PC-9 (cell line): ENCODE measurements around the gene STAT5B. TPM values are rescaled to one million over a fixed set of nuclear protein-coding genes. Genes with fewer than 3 reads are reported as not detected.

Experiments used
- BruUV-seq: library from RNA; stranded (reverse); fragments of 400-500 nt; replicated peaks from 2 replicates; lab custom pipeline; 2021; lab: Mats Ljungman, UMichigan
- CTCF ChIA-PET: fragments of 300-600 bp; sonication (Branson Sonifier 250); formaldehyde crosslinking; loops from one replicate; lab custom pipeline; 2022; ENCODE audit warnings: antibody characterized with exemption; lab: Charles Lee
- POLR2A ChIA-PET: fragments of 300-600 bp; sonication (Branson Sonifier 250); formaldehyde crosslinking; loops from one replicate; lab custom pipeline; 2022; ENCODE audit warnings: antibody characterized with exemption; ENCODE audit not compliant: unreplicated experiment; lab: Charles Lee
- DNase-seq, 2 experiments: peaks; one replicate each; pipeline versions ENCODE4 v3.0.0 to v3.0.0-alpha.2; 2015 to 2022; ENCODE audit warnings: mixed read lengths in 1 of 2
- H2AFZ ChIP-seq: fragments of 200-600 bp; sonication (generic); 2 replicates; pipeline ENCODE4 v1.8.1; 2017; ENCODE audit warnings: antibody characterized with exemption
- H3F3A ChIP-seq: fragments of 200-600 bp; sonication (generic); 2 replicates; pipeline ENCODE4 v1.8.1; 2017; ENCODE audit warnings: antibody characterized with exemption, mild to moderate bottlenecking, low read depth; ENCODE audit not compliant: insufficient read depth
- H3K27ac ChIP-seq: fragments of 200-600 bp; sonication (generic); 2 replicates; pipeline ENCODE4 v1.6.1; 2016; ENCODE audit warnings: mixed run types
- H3K27me3 ChIP-seq: fragments of 200-600 bp; sonication (generic); 2 replicates; pipeline ENCODE4 v1.6.1; 2016; ENCODE audit warnings: low read depth, mixed run types; ENCODE audit not compliant: insufficient read depth
- H3K36me3 ChIP-seq: fragments of 200-600 bp; sonication (generic); 2 replicates; pipeline ENCODE4 v1.6.1; 2016; ENCODE audit warnings: low read depth, mixed run types
- H3K4me1 ChIP-seq: fragments of 200-600 bp; sonication (generic); replicated peaks from 2 replicates; pipeline ENCODE4 v1.6.1; 2016; ENCODE audit warnings: mixed run types; ENCODE audit not compliant: insufficient read depth
- H3K4me2 ChIP-seq: fragments of 200-600 bp; sonication (generic); 2 replicates; pipeline ENCODE4 v1.6.1; 2017; ENCODE audit warnings: mixed run types
- H3K4me3 ChIP-seq: fragments of 200-600 bp; sonication (generic); 2 replicates; pipeline ENCODE4 v1.6.1; 2016; ENCODE audit warnings: mixed run types
- H3K79me2 ChIP-seq: fragments of 200-600 bp; sonication (generic); 2 replicates; pipeline ENCODE4 v1.6.1; 2017; ENCODE audit warnings: low read depth, mixed run types
- H3K9me2 ChIP-seq: fragments of 200-600 bp; sonication (generic); 2 replicates; pipeline ENCODE4 v1.8.1; 2017; ENCODE audit warnings: mild to moderate bottlenecking; ENCODE audit not compliant: insufficient read depth
- H3K9me3 ChIP-seq: fragments of 200-600 bp; sonication (generic); 2 replicates; pipeline ENCODE4 v1.8.1; 2016; ENCODE audit warnings: low read depth; ENCODE audit not compliant: insufficient read depth
- H4K20me1 ChIP-seq: fragments of 200-600 bp; sonication (generic); 2 replicates; pipeline ENCODE4 v1.8.1; 2017; ENCODE audit not compliant: insufficient read depth
- CTCF ChIP-seq: fragments of 200-600 bp; sonication (generic); conservative IDR thresholded peaks from 2 replicates; pipeline ENCODE4 v1.6.1; 2017; ENCODE audit warnings: mixed run types, antibody characterized with exemption, mild to moderate bottlenecking, moderate library complexity
- EZH2 ChIP-seq: fragments of 200-600 bp; sonication (generic); IDR thresholded peaks from 2 replicates; pipeline ENCODE4 v1.8.0; 2017; ENCODE audit warnings: antibody characterized with exemption, low read depth
- intact Hi-C: fragments of 100-400 bp; cut with micrococcal nuclease; formaldehyde crosslinking; loops from one replicate; pipeline ENCODE4 v1.10.0; 2022; ENCODE audit not compliant: unreplicated experiment
- total RNA-seq: library from RNA; stranded (reverse); gene quantifications from 2 replicates; pipeline ENCODE4 v1.2.3, GENCODE V29; 2021

STAT5B gene
- total RNA-seq, 1 experiment from 2014 or later, result 19.5 TPM

DNA sequence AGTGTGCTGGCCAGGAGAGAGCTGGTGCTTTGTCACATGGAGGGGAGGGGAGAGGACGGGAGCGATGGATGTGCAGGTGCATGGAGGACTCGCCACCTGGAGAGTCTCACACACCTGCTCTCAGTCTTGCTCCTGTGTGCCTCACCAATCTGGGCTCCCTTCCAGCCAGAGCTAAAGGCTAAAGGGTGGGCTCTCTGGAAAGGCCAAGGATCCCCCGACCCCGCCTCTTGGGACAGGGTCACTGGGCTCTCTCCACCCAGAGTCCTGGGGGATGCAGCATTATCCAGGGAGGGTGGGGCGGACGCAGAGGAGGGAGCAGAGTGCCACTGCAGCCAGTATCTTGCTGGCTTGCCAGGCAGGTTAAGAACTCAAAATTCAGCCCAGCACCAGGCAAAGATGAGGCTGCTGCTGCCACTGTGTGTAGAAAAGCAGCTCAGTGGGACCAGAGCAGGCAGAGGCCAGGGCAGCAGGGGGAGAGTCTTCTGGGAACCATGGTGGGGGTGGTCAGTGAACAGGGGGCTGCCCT lies 5.4 kb upstream of the STAT5B start:
- CTCF ChIA-PET, result interaction anchor here (0.7 kb wide), 1 partner anchor 41 kb away, joined by 3 read pairs; no protein-coding TSS in a partner anchor
- Histone ChIP-seq H3K4me3 (no peak overlapping the region), H3K9me3 (no peaks in the 10 kb centered on the region), H3K36me3 (no peaks in the 10 kb centered on the region), H3F3A (peaks cover 3% of the 10 kb centered on the region; the same call in 1 of the 2 replicates), H2AFZ (no peak overlapping the region), H3K9me2 (no peaks in the 10 kb centered on the region), H3K27me3 (peaks cover under 1% of the 10 kb centered on the region; the same call in 1 of the 2 replicates), H3K4me2 (no peak overlapping the region), H3K79me2 (no peaks in the 10 kb centered on the region), H4K20me1 (no peaks in the 10 kb centered on the region), H3K4me1 (peaks cover 4% of the 10 kb centered on the region; the same call in 1 of the 2 replicates), H3K27ac (no peak overlapping the region)
- TF ChIP-seq EZH2, result no peak
- TF ChIP-seq CTCF, result no peak
- no TSS peak for BruUV-seq
- no peak for DNase-seq
- POLR2A ChIA-PET, result interaction anchor here (0.7 kb wide), 1 partner anchor 583 kb away, joined by 3 read pairs; no protein-coding TSS in a partner anchor
- intact Hi-C loops, result no loop called here

- no peak for TF ChIP-seq CTCF
- no peak for TF ChIP-seq EZH2
- Histone ChIP-seq H4K20me1 (no peaks in the 10 kb centered on the region), H3K4me3 (no peak overlapping the region), H2AFZ (no peak overlapping the region), H3K9me2 (no peaks in the 10 kb centered on the region), H3K36me3 (no peaks in the 10 kb centered on the region), H3F3A (peaks cover 4% of the 10 kb centered on the region; the same call in 1 of the 2 replicates), H3K4me2 (no peak overlapping the region), H3K27me3 (no peaks in the 10 kb centered on the region), H3K27ac (no peak overlapping the region), H3K9me3 (no peaks in the 10 kb centered on the region), H3K79me2 (peaks cover 9% of the 10 kb centered on the region), H3K4me1 (peaks cover 9% of the 10 kb centered on the region)
- POLR2A ChIA-PET, result no interaction called here
- BruUV-seq, result no TSS peak
- CTCF ChIA-PET, result no interaction called here
- intact Hi-C loops, result no loop called here
- DNase-seq, result no peak
These were observed 3.8 kb upstream of the STAT5B start for GRCh38 chr17:42279776-42280630.

DNA sequence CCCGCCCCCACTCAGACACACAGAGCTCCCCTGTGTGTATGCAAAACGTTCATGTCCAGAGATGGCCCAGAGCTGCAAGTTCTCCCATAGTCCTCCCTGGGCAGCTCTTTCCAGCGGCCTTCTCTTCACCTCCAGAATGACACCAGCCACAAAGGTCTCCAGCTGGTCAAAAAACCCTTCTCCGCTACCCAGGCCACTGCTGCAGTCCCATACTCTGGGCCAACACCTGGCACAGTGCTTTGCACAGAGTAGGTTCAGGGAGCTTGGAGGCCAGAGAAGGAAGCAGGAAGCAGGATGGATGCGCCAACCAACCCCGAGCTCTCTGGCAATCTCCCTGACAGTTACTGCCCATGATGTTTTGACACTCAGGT lies 1.1 kb upstream of the STAT5B start:
- no peak overlapping the region for H3K27ac ChIP-seq
- POLR2A ChIA-PET, result interaction anchor here (0.8 kb wide), 1 partner anchor 721 kb away, joined by 7 read pairs; no protein-coding TSS in a partner anchor
- CTCF ChIA-PET, result no interaction called here

More for the DNA sequence above, 1.1 kb upstream of the STAT5B start:
- DNase-seq, result no peak
- Histone ChIP-seq H3K4me1 (peaks cover 24% of the 10 kb centered on the region), H3K4me2 (peak overlapping the region; percentile 78), H3K9me3 (no peaks in the 10 kb centered on the region), H3K4me3 (0 out of 2 replicates have a peak overlapping the region, but pooled peaks have one; percentile 59), H3K27me3 (no peaks in the 10 kb centered on the region), H3K79me2 (peaks cover 35% of the 10 kb centered on the region), H2AFZ (no peak overlapping the region), H3K9me2 (no peaks in the 10 kb centered on the region), H3F3A (peaks cover 4% of the 10 kb centered on the region; the same call in 1 of the 2 replicates), H3K36me3 (no peaks in the 10 kb centered on the region), H4K20me1 (no peaks in the 10 kb centered on the region)
- intact Hi-C loops, result no loop called here
- BruUV-seq, result no TSS peak
- TF ChIP-seq EZH2 (no peak), CTCF (no peak)
